GM23338 (cell line): ENCODE data around the gene EGLN2. TPM values are rescaled to one million over a fixed set of nuclear protein-coding genes. Genes with fewer than 3 reads are reported as not detected.
"Not testable (repeated sequence)": the region's sequence is repeated elsewhere in the genome, so short reads cannot be mapped to it uniquely, and the experiment has no call there.

Source experiments
- ATAC-seq: fragments of 200-7000 bp; cut with Tn5 transposase; 3 replicates; pipeline ENCODE4 v1.9.1; 2020
- DNase-seq: peaks from one replicate; pipeline ENCODE4 v3.0.0-alpha.2; 2015; ENCODE audit warnings: low spot score
- H2AFZ ChIP-seq: fragments of 200-600 bp; sonication (generic); 2 replicates; pipeline ENCODE4 v1.8.0; 2016; ENCODE audit warnings: antibody characterized with exemption, mild to moderate bottlenecking, moderate library complexity
- H3F3A ChIP-seq: fragments of 200-600 bp; sonication (generic); replicated peaks from 2 replicates; pipeline ENCODE4 v1.8.0; 2017; ENCODE audit warnings: antibody characterized with exemption, mixed run types, low read depth
- H3K27ac ChIP-seq: fragments of 200-600 bp; sonication (generic); 2 replicates; pipeline ENCODE4 v1.6.1; 2016; ENCODE audit warnings: low read depth
- H3K27me3 ChIP-seq: fragments of 200-600 bp; sonication (generic); 2 replicates; pipeline ENCODE4 v1.8.0; 2016; ENCODE audit warnings: mild to moderate bottlenecking, mixed run types, moderate library complexity; ENCODE audit not compliant: insufficient read depth
- H3K36me3 ChIP-seq: fragments of 200-600 bp; sonication (generic); 2 replicates; pipeline ENCODE4 v1.8.0; 2016; ENCODE audit warnings: mild to moderate bottlenecking; ENCODE audit not compliant: insufficient read depth
- H3K4me1 ChIP-seq: fragments of 200-600 bp; sonication (generic); 2 replicates; pipeline ENCODE4 v1.8.0; 2016; ENCODE audit warnings: mild to moderate bottlenecking, moderate library complexity; ENCODE audit not compliant: insufficient read depth
- H3K4me2 ChIP-seq: fragments of 200-600 bp; sonication (generic); 2 replicates; pipeline ENCODE4 v1.7.1; 2017; ENCODE audit warnings: mixed run types
- H3K4me3 ChIP-seq: fragments of 200-600 bp; sonication (generic); 2 replicates; pipeline ENCODE4 v1.6.1; 2016; ENCODE audit warnings: mixed run types
- H3K79me2 ChIP-seq: fragments of 200-600 bp; sonication (generic); replicated peaks from 2 replicates; pipeline ENCODE4 v1.8.0; 2017; ENCODE audit warnings: mild to moderate bottlenecking; ENCODE audit not compliant: insufficient read depth
- H3K9me2 ChIP-seq: fragments of 200-600 bp; sonication (generic); 2 replicates; pipeline ENCODE4 v1.8.0; 2017; ENCODE audit not compliant: insufficient read depth
- H4K20me1 ChIP-seq: fragments of 200-600 bp; sonication (generic); replicated peaks from 2 replicates; pipeline ENCODE4 v1.8.0; 2017; ENCODE audit warnings: mild to moderate bottlenecking; ENCODE audit not compliant: insufficient read depth
- H3K27ac Mint-ChIP-seq: 2 replicates; pipeline ENCODE4 v1.8.0; 2020; ENCODE audit warnings: inconsistent platforms, mild to moderate bottlenecking, moderate library complexity, mixed read lengths
- H3K27me3 Mint-ChIP-seq: 3 replicates; pipeline ENCODE4 v1.8.0; 2022; ENCODE audit warnings: low read depth, mild to moderate bottlenecking, moderate library complexity, mixed read lengths, inconsistent platforms; ENCODE audit not compliant: insufficient read depth, poor library complexity
- H3K36me3 Mint-ChIP-seq: 3 replicates; pipeline ENCODE4 v1.8.0; 2021; ENCODE audit warnings: low read depth, mild to moderate bottlenecking, inconsistent platforms, moderate library complexity, mixed read lengths
- H3K4me1 Mint-ChIP-seq: 3 replicates; pipeline ENCODE4 v1.8.0; 2020; ENCODE audit warnings: mild to moderate bottlenecking, inconsistent platforms, mixed read lengths
- H3K4me3 Mint-ChIP-seq: 3 replicates; pipeline ENCODE4 v1.8.0; 2021; ENCODE audit warnings: moderate library complexity, mild to moderate bottlenecking, inconsistent platforms, mixed read lengths
- H3K9me3 Mint-ChIP-seq: 3 replicates; pipeline ENCODE4 v1.8.0; 2020; ENCODE audit warnings: moderate library complexity, mild to moderate bottlenecking, inconsistent platforms, mixed read lengths
- CREB1 ChIP-seq: fragments of 250-450 bp; sonication (Bioruptor Pico); IDR thresholded peaks from 2 replicates; pipeline ENCODE4 v1.5.0; 2020; ENCODE audit warnings: low read depth, mild to moderate bottlenecking, moderate library complexity
- CTCF ChIP-seq, 2 experiments: fragments of 200-600 bp in 1 of 2; sonication (generic) in 1 of 2; conservative IDR thresholded peaks; 2 replicates each; pipeline versions ENCODE4 v1.5.1 to v1.6.1; 2016 to 2017; ENCODE audit warnings: antibody characterized with exemption in 2 of 2, low read depth in 2 of 2, mild to moderate bottlenecking in 2 of 2, moderate library complexity in 1 of 2
- EZH2 ChIP-seq: fragments of 200-600 bp; sonication (generic); IDR thresholded peaks from one replicate; pipeline ENCODE4 v1.8.0; 2017; ENCODE audit warnings: antibody characterized with exemption, mild to moderate bottlenecking, low read depth; ENCODE audit not compliant: unreplicated experiment
- EZH2phosphoT487 ChIP-seq: fragments of 200-600 bp; sonication (generic); IDR thresholded peaks from one replicate; pipeline ENCODE4 v1.8.1; 2018; ENCODE audit warnings: antibody characterized with exemption; ENCODE audit not compliant: unreplicated experiment
- NANOG ChIP-seq: IDR thresholded peaks from 2 replicates; pipeline ENCODE4 v1.6.1; 2016; ENCODE audit warnings: antibody characterized with exemption, borderline replicate concordance
- POLR2AphosphoS5 ChIP-seq: IDR thresholded peaks from 2 replicates; pipeline ENCODE4 v1.6.1; 2016; ENCODE audit warnings: antibody characterized with exemption, low read depth
- REST ChIP-seq: IDR thresholded peaks from one replicate; pipeline ENCODE4 v1.6.1; 2018; ENCODE audit warnings: antibody characterized with exemption; ENCODE audit not compliant: unreplicated experiment
- STAT1 ChIP-seq: IDR thresholded peaks from one replicate; pipeline ENCODE4 v1.6.1; 2016; ENCODE audit warnings: antibody characterized with exemption; ENCODE audit not compliant: unreplicated experiment
- ZNF114 ChIP-seq: fragments of 250-450 bp; sonication (Bioruptor Pico); IDR thresholded peaks from 2 replicates; pipeline ENCODE4 v1.5.0; 2020; ENCODE audit warnings: mild to moderate bottlenecking, moderate library complexity
- ZNF331 ChIP-seq: fragments of 250-450 bp; sonication (Bioruptor Pico); IDR thresholded peaks from 2 replicates; pipeline ENCODE4 v1.5.0; 2020; ENCODE audit warnings: low read depth, mild to moderate bottlenecking, moderate library complexity
- polyA plus RNA-seq: library from polyadenylated mRNA; unstranded; fragments of >200 nt; fragmentation: Nextera tagmentation; extraction: Ambion mirVana; gene quantifications from 2 replicates; pipeline ENCODE4 v1.2.1, GENCODE V29; 2016
- total RNA-seq: library from RNA; depleted of rRNA; stranded (reverse); fragments of >200 nt; shearing (Covaris generic); gene quantifications from 2 replicates; pipeline ENCODE4 v1.2.3, GENCODE V29; 2014
- TF ChIP-seq, protein P1 (sequence below): IDR thresholded peaks from 2 replicates; pipeline ENCODE4 v1.6.1; 2016; ENCODE audit warnings: antibody characterized with exemption

EGLN2 gene
- total and polyA plus RNA-seq, 2 experiments from 2014 or later, result 59.9 to 118 TPM

DNA sequence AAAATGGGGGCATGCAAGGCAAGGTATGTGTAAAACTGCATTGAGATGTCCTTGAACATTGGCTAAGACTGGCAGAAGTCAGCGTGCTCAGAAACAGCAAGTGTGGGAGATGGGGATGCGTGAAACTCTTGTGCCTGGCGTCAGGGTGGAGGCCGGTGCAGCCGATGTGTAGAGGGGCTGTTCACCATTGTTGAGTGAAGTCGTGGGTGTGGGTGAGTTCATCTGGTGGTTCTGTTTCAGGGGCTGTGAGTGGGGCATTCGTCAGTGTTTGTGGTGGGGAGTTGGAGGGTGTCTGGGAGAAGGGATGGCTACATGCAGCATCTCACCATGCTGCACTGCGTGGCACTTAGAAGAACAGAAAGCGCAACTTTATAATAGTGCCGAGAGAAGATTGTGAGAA, 35.0 kb upstream of the EGLN2 start (continued):
- no peak for TF ChIP-seq STAT1
- TF ChIP-seq, protein P1, sequence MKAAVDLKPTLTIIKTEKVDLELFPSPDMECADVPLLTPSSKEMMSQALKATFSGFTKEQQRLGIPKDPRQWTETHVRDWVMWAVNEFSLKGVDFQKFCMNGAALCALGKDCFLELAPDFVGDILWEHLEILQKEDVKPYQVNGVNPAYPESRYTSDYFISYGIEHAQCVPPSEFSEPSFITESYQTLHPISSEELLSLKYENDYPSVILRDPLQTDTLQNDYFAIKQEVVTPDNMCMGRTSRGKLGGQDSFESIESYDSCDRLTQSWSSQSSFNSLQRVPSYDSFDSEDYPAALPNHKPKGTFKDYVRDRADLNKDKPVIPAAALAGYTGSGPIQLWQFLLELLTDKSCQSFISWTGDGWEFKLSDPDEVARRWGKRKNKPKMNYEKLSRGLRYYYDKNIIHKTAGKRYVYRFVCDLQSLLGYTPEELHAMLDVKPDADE, result no peak
- no peak for TF ChIP-seq REST
- no peak for TF ChIP-seq CREB1 (CRISPR knock-in tag)
- TF ChIP-seq NANOG, result no peak
- no peak for TF ChIP-seq EZH2phosphoT487
- TF ChIP-seq ZNF114, result no peak

- ATAC-seq, H3K4me3 Mint-ChIP-seq, H3K9me2 ChIP-seq, H3K4me1 ChIP-seq, H3K27ac Mint-ChIP-seq, H3K4me1 Mint-ChIP-seq, H3K27me3 Mint-ChIP-seq, H2AFZ ChIP-seq, H3K9me3 Mint-ChIP-seq, H3K4me3 ChIP-seq, H3K27me3 ChIP-seq, DNase-seq, H3K4me2 ChIP-seq, H3K79me2 ChIP-seq: not testable (repeated sequence)
- Histone ChIP-seq H3K36me3 (peaks cover 44% of the 10 kb centered on the region), H3K27ac (peak overlapping the region; percentile 66; the same call in 1 of the 2 replicates), H3F3A (peaks cover 46% of the 10 kb centered on the region), H4K20me1 (peaks cover 16% of the 10 kb centered on the region)
- H3K36me3 Mint-ChIP-seq, result peaks cover 71% of the 10 kb centered on the region
Measured at GRCh38 chr19:40766385-40766784, 32.6 kb upstream of the EGLN2 start.

- H3K27ac ChIP-seq, result 0 out of 2 replicates have a peak overlapping the region, but pooled peaks have one; percentile 39
- H3K36me3 ChIP-seq, result peaks cover 20% of the 10 kb centered on the region
- H3F3A ChIP-seq, result peaks cover 27% of the 10 kb centered on the region
- DNase-seq (no peak), ATAC-seq (no peak)
- H3K4me2 ChIP-seq, result no peak overlapping the region
- no peaks in the 10 kb centered on the region; the same call in 2 of the 3 replicates for H3K4me1 Mint-ChIP-seq
- H4K20me1 ChIP-seq, result peaks cover 9% of the 10 kb centered on the region
- H3K4me1 ChIP-seq, result no peaks in the 10 kb centered on the region
- H3K27me3 ChIP-seq, result no peaks in the 10 kb centered on the region
- peaks cover 50% of the 10 kb centered on the region for H3K36me3 Mint-ChIP-seq
- no peak overlapping the region for H3K4me3 ChIP-seq
- no peak overlapping the region for H3K4me3 Mint-ChIP-seq
- no peak overlapping the region for H3K27ac Mint-ChIP-seq
- H3K27me3 Mint-ChIP-seq, result peaks cover 9% of the 10 kb centered on the region
- no peak overlapping the region for H2AFZ ChIP-seq
- peaks cover 7% of the 10 kb centered on the region; the same call in 2 of the 3 replicates for H3K9me3 Mint-ChIP-seq
- no peaks in the 10 kb centered on the region for H3K79me2 ChIP-seq
- no peaks in the 10 kb centered on the region for H3K9me2 ChIP-seq
- no peak for TF ChIP-seq EZH2
- TF ChIP-seq EZH2phosphoT487, result no peak
- no peak for TF ChIP-seq REST
- no peak for TF ChIP-seq NANOG
- no peak for TF ChIP-seq POLR2AphosphoS5
- TF ChIP-seq CREB1 (CRISPR knock-in tag), result no peak
- no peak for TF ChIP-seq ZNF114
- no peak for TF ChIP-seq ZNF331 (CRISPR knock-in tag)
- TF ChIP-seq, protein P1, result no peak
- TF ChIP-seq STAT1, result no peak
- no peak for TF ChIP-seq CTCF (conservative IDR thresholded peaks at IDR 0.05; ENCODE audit: low read depth in 2 of 2)
Measured at GRCh38 chr19:40768869-40769268, 30.1 kb upstream of the EGLN2 start.
